Ovary (tissue), 9 donors: ENCODE data around the gene COL18A1. TPM values are rescaled to one million over a fixed set of nuclear protein-coding genes. Genes with fewer than 3 reads are reported as not detected.

ENCODE experiments used
- DNase-seq, 5 donors: peaks; one replicate each; pipeline ENCODE4 v3.0.0-alpha.2; 2019 to 2020
- H3K27ac ChIP-seq, 2 donors: fragments of 200-600 bp; one replicate each; pipeline versions ENCODE4 v1.5.1 to v1.8.0; 2019 to 2022
- H3K27me3 ChIP-seq: fragments of 200-600 bp; one replicate; pipeline ENCODE4 v1.8.0; 2022
- H3K36me3 ChIP-seq: fragments of 200-600 bp; sonication (generic); one replicate; pipeline ENCODE4 v1.5.1; 2019
- H3K4me1 ChIP-seq: one replicate; pipeline ENCODE4 v1.8.1; 2013; ENCODE audit warnings: mild to moderate bottlenecking, moderate library complexity; ENCODE audit not compliant: insufficient read depth
- H3K4me3 ChIP-seq: fragments of 200-600 bp; sonication (generic); one replicate; pipeline ENCODE4 v1.5.1; 2017
- H3K9me3 ChIP-seq, 2 donors: fragments of 200-600 bp in 1 of 2; sonication (generic) in 1 of 2; one replicate each; pipeline versions ENCODE4 v1.5.1 to v1.8.1; 2013 to 2019; ENCODE audit warnings: mild to moderate bottlenecking in 1 of 2, moderate library complexity in 1 of 2
- CTCF ChIP-seq, 3 donors: fragments of 450-650 bp in 2 of 3; fragments of 200-600 bp in 1 of 3; IDR thresholded peaks; one replicate each; pipeline versions ENCODE4 v1.5.1 to v1.8.0; 2016 to 2022; ENCODE audit warnings: antibody characterized with exemption in 3 of 3, mild to moderate bottlenecking in 1 of 3
- EP300 ChIP-seq: sonication (generic); formaldehyde crosslinking; IDR thresholded peaks from one replicate; pipeline ENCODE4 v1.6.1; 2017; ENCODE audit warnings: antibody characterized with exemption
- POLR2A ChIP-seq: fragments of 450-650 bp; IDR thresholded peaks from one replicate; pipeline ENCODE4 v1.6.1; 2017; ENCODE audit warnings: antibody characterized with exemption, mild to moderate bottlenecking, moderate library complexity
- WGBS, 3 donors: extraction: QIAGEN DNeasy Blood & Tissue Kit in 1 of 3; methylation state at CpG; one replicate each; pipeline versions ENCODE4 v1.1.5 to v1.1.7; 2013 to 2017; 5-methylcytosine and 5-hydroxymethylcytosine counted together
- intact Hi-C, 4 donors: fragments of 100-400 bp; cut with DNase I; formaldehyde crosslinking; loops; one replicate each; pipeline versions ENCODE4 v1.11.0 to v1.15.1; 2022 to 2023
- polyA plus RNA-seq, 2 donors: library from polyadenylated mRNA; stranded (reverse); fragments of 200-250 nt in 1 of 2; fragments of 350-450 nt in 1 of 2; fragmentation: Illumina TruSeq in 1 of 2; extraction: RNeasy Lipid Tissue Mini Kit (QIAGEN cat#74804) in 1 of 2; gene quantifications; one replicate each; pipeline ENCODE4 v1.2.3, GENCODE V29; 2013 to 2014
- total RNA-seq, 7 donors: library from RNA; depleted of rRNA in 2 of 7; stranded (reverse); fragments of >200 nt in 2 of 7; fragmentation: NEBNext Ultra II Directional in 3 of 7; extraction: Animal tissue kit (Norgen Biotek cat#: 25700) in 3 of 7; gene quantifications; one replicate each; pipeline versions ENCODE4 v1.1.0 to v1.2.4, GENCODE V29; 2016 to 2023
- donor health status: DM: no; HTN: no; CAD: no; lungs with moderate emphysema.
- donor health status: DM: no; HTN: no; CAD: no.
- donor health status: Bipolar disorder and iron deficiency.
- donor health status: DM: yes; HTN: yes; CAD: no.
- donor health status: DM: no; HTN: no; CAD: no.
- donor health status: DM: yes; HTN: yes; CAD: no.

Gene COL18A1
- total and polyA plus RNA-seq, 9 donors, result 11.1 to 353 (median 268) TPM

GRCh38 chr21:45509566-45510465 is 104.9 kb downstream of the COL18A1 start:
- intact Hi-C loops, result no loop called here
- no peaks in the 10 kb centered on the region for H3K27me3 ChIP-seq
- peak; percentile 14 to 39 (median 35) for DNase-seq
- 91 to 93% (median 93%) methylated on average over 48 to 61 of the region's 61 CpGs for WGBS, 3 donors
- H3K9me3 ChIP-seq, result no peaks in the 10 kb centered on the region
- H3K27ac ChIP-seq, result no peak overlapping the region
- H3K36me3 ChIP-seq, result no peaks in the 10 kb centered on the region
- no peaks in the 10 kb centered on the region for H3K4me1 ChIP-seq
- no peak overlapping the region for H3K4me3 ChIP-seq
- TF ChIP-seq CTCF (IDR thresholded peaks at IDR 0.05) (peak in 1 of 3 donors; percentile 23), POLR2A (no peak), EP300 (no peak)

- intact Hi-C loops, result no loop called here
- peak in 3 of 5 donors; percentile 6 to 30 (median 25) for DNase-seq
- no peak for TF ChIP-seq POLR2A
- Histone ChIP-seq H3K36me3 (no peaks in the 10 kb centered on the region), H3K27ac (no peak overlapping the region), H3K9me3 (no peaks in the 10 kb centered on the region), H3K4me1 (no peaks in the 10 kb centered on the region), H3K27me3 (no peaks in the 10 kb centered on the region), H3K4me3 (no peak overlapping the region)
- 81 to 94% (median 84%) methylated on average over 7 to 11 of the region's 11 CpGs for WGBS, 3 donors
Observed at GRCh38 chr21:45510466-45510955, 105.5 kb downstream of the COL18A1 start.

GRCh38 chr21:45511007-45511406 is 106.0 kb downstream of the COL18A1 start:
- 68 to 71% (median 69%) methylated on average over 12 of the region's 12 CpGs for WGBS, 3 donors
- H3K4me3 ChIP-seq, result no peak overlapping the region
- H3K27ac ChIP-seq, result no peak overlapping the region
- no peaks in the 10 kb centered on the region for H3K27me3 ChIP-seq
- no peaks in the 10 kb centered on the region for H3K36me3 ChIP-seq
- H3K9me3 ChIP-seq, result no peaks in the 10 kb centered on the region
- peak in 4 of 5 donors; percentile 8 to 33 (median 14) for DNase-seq
- intact Hi-C loops, result no loop called here
- TF ChIP-seq CTCF (IDR thresholded peaks at IDR 0.05) (no peak), EP300 (no peak), POLR2A (no peak)
- H3K4me1 ChIP-seq, result no peaks in the 10 kb centered on the region

- no peaks in the 10 kb centered on the region for H3K9me3 ChIP-seq
- WGBS, 3 donors, result 82 to 88% (median 83%) methylated on average over 34 to 35 of the region's 35 CpGs
- no peak overlapping the region for H3K27ac ChIP-seq
- no peaks in the 10 kb centered on the region for H3K27me3 ChIP-seq
- DNase-seq, result peak; percentile 10 to 36 (median 25)
- H3K36me3 ChIP-seq, result no peaks in the 10 kb centered on the region
- H3K4me3 ChIP-seq, result no peak overlapping the region
- intact Hi-C loops, result no loop called here
- TF ChIP-seq EP300, result no peak
- TF ChIP-seq CTCF (IDR thresholded peaks at IDR 0.05), result no peak
- no peak for TF ChIP-seq POLR2A
- no peaks in the 10 kb centered on the region for H3K4me1 ChIP-seq
Observed at GRCh38 chr21:45511661-45512431, 106.9 kb downstream of the COL18A1 start.
